Measurements from ENCODE around the gene SEC61A2. TPM values are rescaled to one million over a fixed set of nuclear protein-coding genes. Genes with fewer than 3 reads are reported as not detected.

The SEC61A2 gene
- total RNA-seq, 1 donor from 2014 or later = 39.1 TPM

GRCh38 chr10:12180221-12180974 is 50.9 kb downstream of the SEC61A2 start:
- DNase-seq (ENCODE audit: low spot score) = no peak
- H3K27ac ChIP-seq = no peak overlapping the region
- no peaks in the 10 kb centered on the region for H3K27me3 ChIP-seq
- H3K4me3 ChIP-seq = no peak overlapping the region
- Mint-ChIP-seq H3K4me1 (no peaks in the 10 kb centered on the region), H3K36me3 (peaks cover 9% of the 10 kb centered on the region), H3K27ac (no peak overlapping the region), H3K27me3 (ENCODE audit: insufficient read depth, low read depth) (peaks cover 2% of the 10 kb centered on the region), H3K4me3 (no peak overlapping the region), H3K9me3 (no peaks in the 10 kb centered on the region)
- TF ChIP-seq, protein P1, sequence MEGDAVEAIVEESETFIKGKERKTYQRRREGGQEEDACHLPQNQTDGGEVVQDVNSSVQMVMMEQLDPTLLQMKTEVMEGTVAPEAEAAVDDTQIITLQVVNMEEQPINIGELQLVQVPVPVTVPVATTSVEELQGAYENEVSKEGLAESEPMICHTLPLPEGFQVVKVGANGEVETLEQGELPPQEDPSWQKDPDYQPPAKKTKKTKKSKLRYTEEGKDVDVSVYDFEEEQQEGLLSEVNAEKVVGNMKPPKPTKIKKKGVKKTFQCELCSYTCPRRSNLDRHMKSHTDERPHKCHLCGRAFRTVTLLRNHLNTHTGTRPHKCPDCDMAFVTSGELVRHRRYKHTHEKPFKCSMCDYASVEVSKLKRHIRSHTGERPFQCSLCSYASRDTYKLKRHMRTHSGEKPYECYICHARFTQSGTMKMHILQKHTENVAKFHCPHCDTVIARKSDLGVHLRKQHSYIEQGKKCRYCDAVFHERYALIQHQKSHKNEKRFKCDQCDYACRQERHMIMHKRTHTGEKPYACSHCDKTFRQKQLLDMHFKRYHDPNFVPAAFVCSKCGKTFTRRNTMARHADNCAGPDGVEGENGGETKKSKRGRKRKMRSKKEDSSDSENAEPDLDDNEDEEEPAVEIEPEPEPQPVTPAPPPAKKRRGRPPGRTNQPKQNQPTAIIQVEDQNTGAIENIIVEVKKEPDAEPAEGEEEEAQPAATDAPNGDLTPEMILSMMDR (IDR thresholded peaks at IDR 0.05) = no peak
- TF ChIP-seq EZH2 (IDR thresholded peaks at IDR 0.05) (no peak), EZH2phosphoT487 (IDR thresholded peaks at IDR 0.05) (no peak)
- peaks cover 4% of the 10 kb centered on the region for H3F3A ChIP-seq (ENCODE audit: low read depth)
- H3K9ac ChIP-seq = no peak overlapping the region
- H3K9me3 ChIP-seq (ENCODE audit: low read depth) = no peaks in the 10 kb centered on the region
- H3K79me2 ChIP-seq (ENCODE audit: low read depth) = no peaks in the 10 kb centered on the region
- no peaks in the 10 kb centered on the region for H4K20me1 ChIP-seq (ENCODE audit: low read depth)
- H3K36me3 ChIP-seq = no peaks in the 10 kb centered on the region
- no peak overlapping the region for H3K4me2 ChIP-seq
- H3K4me1 ChIP-seq = no peaks in the 10 kb centered on the region
- no peak overlapping the region for H2AFZ ChIP-seq (replicated peaks)

GRCh38 chr10:12181065-12181775 is 51.7 kb downstream of the SEC61A2 start:
- no peak for DNase-seq (ENCODE audit: low spot score)
- H3K4me1 ChIP-seq = no peaks in the 10 kb centered on the region
- no peaks in the 10 kb centered on the region for H4K20me1 ChIP-seq (ENCODE audit: low read depth)
- peaks cover 4% of the 10 kb centered on the region for H3F3A ChIP-seq (ENCODE audit: low read depth)
- Mint-ChIP-seq H3K27ac (no peak overlapping the region), H3K9me3 (no peaks in the 10 kb centered on the region), H3K4me1 (no peaks in the 10 kb centered on the region), H3K27me3 (ENCODE audit: insufficient read depth, low read depth) (peaks cover 2% of the 10 kb centered on the region), H3K36me3 (peaks cover 11% of the 10 kb centered on the region), H3K4me3 (no peak overlapping the region)
- no peaks in the 10 kb centered on the region for H3K27me3 ChIP-seq
- no peaks in the 10 kb centered on the region for H3K36me3 ChIP-seq
- no peak overlapping the region for H3K9ac ChIP-seq
- no peaks in the 10 kb centered on the region for H3K9me3 ChIP-seq (ENCODE audit: low read depth)
- no peaks in the 10 kb centered on the region for H3K79me2 ChIP-seq (ENCODE audit: low read depth)
- H3K4me3 ChIP-seq = no peak overlapping the region
- no peak for TF ChIP-seq EZH2phosphoT487 (IDR thresholded peaks at IDR 0.05)
- TF ChIP-seq, protein P1 (IDR thresholded peaks at IDR 0.05) = no peak
- TF ChIP-seq EZH2 (IDR thresholded peaks at IDR 0.05) = no peak
- no peak overlapping the region for H2AFZ ChIP-seq (replicated peaks)
- no peak overlapping the region for H3K27ac ChIP-seq
- H3K4me2 ChIP-seq = no peak overlapping the region

DNA sequence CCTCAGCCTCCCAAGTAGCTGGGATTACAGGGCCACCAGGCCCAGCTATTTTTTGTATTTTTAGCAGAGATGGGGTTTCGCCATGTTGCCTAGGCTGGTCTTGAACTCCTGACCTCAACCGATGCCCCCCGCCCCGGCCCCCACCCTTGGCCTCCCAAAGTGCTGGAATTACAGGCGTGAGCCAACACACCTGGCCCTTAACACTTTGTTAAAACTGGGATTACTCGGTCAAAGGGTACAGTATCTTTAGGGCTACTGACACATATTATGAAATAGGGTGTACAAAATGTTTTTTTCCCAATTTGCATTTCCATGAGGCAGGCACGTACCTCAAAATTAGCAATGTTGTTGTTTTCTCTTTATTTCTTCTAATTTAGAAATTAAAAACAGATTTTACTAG is 54.7 kb downstream of the SEC61A2 start:
- Mint-ChIP-seq H3K4me1 (no peaks in the 10 kb centered on the region), H3K36me3 (peaks cover 15% of the 10 kb centered on the region), H3K4me3 (no peak overlapping the region), H3K9me3 (no peaks in the 10 kb centered on the region), H3K27me3 (ENCODE audit: insufficient read depth, low read depth) (peaks cover 4% of the 10 kb centered on the region), H3K27ac (no peak overlapping the region)
- peaks cover 4% of the 10 kb centered on the region for H3F3A ChIP-seq (ENCODE audit: low read depth)
- H3K9ac ChIP-seq = no peak overlapping the region
- TF ChIP-seq, protein P1 (IDR thresholded peaks at IDR 0.05) = no peak
- TF ChIP-seq EZH2phosphoT487 (IDR thresholded peaks at IDR 0.05) = no peak
- no peak for TF ChIP-seq EZH2 (IDR thresholded peaks at IDR 0.05)
- H3K9me3 ChIP-seq (ENCODE audit: low read depth) = no peaks in the 10 kb centered on the region
- no peak for DNase-seq (ENCODE audit: low spot score)
- no peak overlapping the region for H2AFZ ChIP-seq (replicated peaks)
- no peaks in the 10 kb centered on the region for H3K4me1 ChIP-seq
- no peak overlapping the region for H3K4me3 ChIP-seq
- H4K20me1 ChIP-seq (ENCODE audit: low read depth) = peaks cover 4% of the 10 kb centered on the region
- no peaks in the 10 kb centered on the region for H3K36me3 ChIP-seq
- H3K27me3 ChIP-seq = no peaks in the 10 kb centered on the region
- peaks cover 23% of the 10 kb centered on the region for H3K79me2 ChIP-seq (ENCODE audit: low read depth)
- H3K27ac ChIP-seq = no peak overlapping the region
- no peak overlapping the region for H3K4me2 ChIP-seq

All from neural progenitor cell (in vitro differentiated cells).